ENCODE results near the gene IL20RB.

DNA sequence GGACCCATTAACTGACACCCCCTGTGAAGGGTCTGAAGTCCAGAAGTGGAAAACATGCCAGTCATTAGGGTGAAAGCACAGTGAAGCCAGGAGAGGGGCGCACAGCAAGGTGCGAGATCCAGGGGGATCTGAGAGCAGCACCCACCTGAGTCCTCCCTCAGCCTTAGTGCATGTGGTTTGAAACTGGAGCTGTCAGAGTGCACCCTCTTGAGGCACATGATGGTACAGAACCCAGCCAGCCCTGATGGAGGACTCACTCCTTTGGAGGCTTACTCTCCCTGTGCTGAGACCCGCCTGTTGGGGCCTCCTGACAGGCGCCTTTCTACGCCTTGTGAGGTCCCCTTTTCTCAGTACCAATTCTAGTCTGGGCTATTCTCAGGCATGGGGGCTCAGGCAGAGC, 77.8 kb downstream of the IL20RB start:
- TF ChIP-seq, protein P1, sequence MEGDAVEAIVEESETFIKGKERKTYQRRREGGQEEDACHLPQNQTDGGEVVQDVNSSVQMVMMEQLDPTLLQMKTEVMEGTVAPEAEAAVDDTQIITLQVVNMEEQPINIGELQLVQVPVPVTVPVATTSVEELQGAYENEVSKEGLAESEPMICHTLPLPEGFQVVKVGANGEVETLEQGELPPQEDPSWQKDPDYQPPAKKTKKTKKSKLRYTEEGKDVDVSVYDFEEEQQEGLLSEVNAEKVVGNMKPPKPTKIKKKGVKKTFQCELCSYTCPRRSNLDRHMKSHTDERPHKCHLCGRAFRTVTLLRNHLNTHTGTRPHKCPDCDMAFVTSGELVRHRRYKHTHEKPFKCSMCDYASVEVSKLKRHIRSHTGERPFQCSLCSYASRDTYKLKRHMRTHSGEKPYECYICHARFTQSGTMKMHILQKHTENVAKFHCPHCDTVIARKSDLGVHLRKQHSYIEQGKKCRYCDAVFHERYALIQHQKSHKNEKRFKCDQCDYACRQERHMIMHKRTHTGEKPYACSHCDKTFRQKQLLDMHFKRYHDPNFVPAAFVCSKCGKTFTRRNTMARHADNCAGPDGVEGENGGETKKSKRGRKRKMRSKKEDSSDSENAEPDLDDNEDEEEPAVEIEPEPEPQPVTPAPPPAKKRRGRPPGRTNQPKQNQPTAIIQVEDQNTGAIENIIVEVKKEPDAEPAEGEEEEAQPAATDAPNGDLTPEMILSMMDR (IDR thresholded peaks at IDR 0.05): no peak
- no peak for TF ChIP-seq POLR2A (IDR thresholded peaks at IDR 0.05)
- no peak for TF ChIP-seq EP300 (IDR thresholded peaks at IDR 0.05)
